ENCODE data around the gene GATB. TPM values are rescaled to one million over a fixed set of nuclear protein-coding genes. Genes with fewer than 3 reads are reported as not detected.

The GATB gene
- total RNA-seq, 3 donors from 2014 or later: 15.6 to 20.2 (median 17.2) TPM

DNA sequence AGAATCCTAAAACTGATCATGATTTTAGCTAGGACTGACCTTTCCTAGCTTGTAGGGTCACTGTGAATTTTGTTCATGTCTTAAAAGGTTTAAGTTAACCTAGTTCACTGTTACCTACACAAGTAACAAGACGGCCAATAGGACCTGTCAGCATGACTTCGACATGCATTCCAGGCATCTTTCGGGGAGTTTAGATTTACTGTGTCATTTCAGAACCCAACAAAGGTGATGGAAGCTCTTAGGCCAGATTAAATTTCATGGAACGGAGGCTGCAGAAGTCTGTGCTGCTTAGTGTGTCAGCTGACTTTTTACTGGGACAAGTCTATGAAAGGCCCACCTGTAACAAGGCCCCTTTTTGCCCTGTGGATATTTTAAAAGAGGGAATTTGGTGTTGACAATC, 93.1 kb downstream of the GATB start:
- no peak for ATAC-seq
- no peak overlapping the region for H3K4me3 ChIP-seq
- DNase-seq: no peak
- intact Hi-C loops (cut with DNase I, micrococcal nuclease): no loop called here
- TF ChIP-seq, protein P1, sequence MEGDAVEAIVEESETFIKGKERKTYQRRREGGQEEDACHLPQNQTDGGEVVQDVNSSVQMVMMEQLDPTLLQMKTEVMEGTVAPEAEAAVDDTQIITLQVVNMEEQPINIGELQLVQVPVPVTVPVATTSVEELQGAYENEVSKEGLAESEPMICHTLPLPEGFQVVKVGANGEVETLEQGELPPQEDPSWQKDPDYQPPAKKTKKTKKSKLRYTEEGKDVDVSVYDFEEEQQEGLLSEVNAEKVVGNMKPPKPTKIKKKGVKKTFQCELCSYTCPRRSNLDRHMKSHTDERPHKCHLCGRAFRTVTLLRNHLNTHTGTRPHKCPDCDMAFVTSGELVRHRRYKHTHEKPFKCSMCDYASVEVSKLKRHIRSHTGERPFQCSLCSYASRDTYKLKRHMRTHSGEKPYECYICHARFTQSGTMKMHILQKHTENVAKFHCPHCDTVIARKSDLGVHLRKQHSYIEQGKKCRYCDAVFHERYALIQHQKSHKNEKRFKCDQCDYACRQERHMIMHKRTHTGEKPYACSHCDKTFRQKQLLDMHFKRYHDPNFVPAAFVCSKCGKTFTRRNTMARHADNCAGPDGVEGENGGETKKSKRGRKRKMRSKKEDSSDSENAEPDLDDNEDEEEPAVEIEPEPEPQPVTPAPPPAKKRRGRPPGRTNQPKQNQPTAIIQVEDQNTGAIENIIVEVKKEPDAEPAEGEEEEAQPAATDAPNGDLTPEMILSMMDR (IDR thresholded peaks at IDR 0.05): no peak
- H3K36me3 ChIP-seq (ENCODE audit: low read depth): no peaks in the 10 kb centered on the region
- no peaks in the 10 kb centered on the region for H3K4me1 ChIP-seq (ENCODE audit: low read depth)
- no peaks in the 10 kb centered on the region for H3K9me3 ChIP-seq

DNA sequence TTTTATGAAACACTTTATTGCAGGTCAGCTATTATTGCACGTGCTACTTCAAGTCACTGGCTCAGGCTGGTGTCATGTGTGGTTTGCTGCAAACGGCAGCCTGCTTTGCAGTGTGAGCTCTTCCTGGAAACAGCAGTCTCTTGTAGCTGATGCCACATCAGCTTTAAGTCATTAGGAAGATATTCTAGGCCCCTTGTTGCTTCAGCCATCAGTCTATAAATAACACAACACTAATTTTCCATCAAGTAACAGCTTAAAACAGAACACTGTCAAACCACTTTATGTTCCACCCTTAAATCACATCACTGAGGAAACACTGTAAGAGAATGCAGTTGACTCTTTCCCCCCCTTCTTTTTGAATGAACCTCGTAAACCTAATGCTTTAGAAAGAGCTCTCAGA, 93.8 kb downstream of the GATB start:
- Histone ChIP-seq H3K9me3 (no peaks in the 10 kb centered on the region), H3K36me3 (ENCODE audit: low read depth) (no peaks in the 10 kb centered on the region), H3K4me1 (ENCODE audit: low read depth) (no peaks in the 10 kb centered on the region), H3K4me3 (no peak overlapping the region)
- intact Hi-C loops (cut with DNase I, micrococcal nuclease): no loop called here
- DNase-seq (no peak), ATAC-seq (no peak)
- TF ChIP-seq, protein P1 (IDR thresholded peaks at IDR 0.05): no peak

DNA sequence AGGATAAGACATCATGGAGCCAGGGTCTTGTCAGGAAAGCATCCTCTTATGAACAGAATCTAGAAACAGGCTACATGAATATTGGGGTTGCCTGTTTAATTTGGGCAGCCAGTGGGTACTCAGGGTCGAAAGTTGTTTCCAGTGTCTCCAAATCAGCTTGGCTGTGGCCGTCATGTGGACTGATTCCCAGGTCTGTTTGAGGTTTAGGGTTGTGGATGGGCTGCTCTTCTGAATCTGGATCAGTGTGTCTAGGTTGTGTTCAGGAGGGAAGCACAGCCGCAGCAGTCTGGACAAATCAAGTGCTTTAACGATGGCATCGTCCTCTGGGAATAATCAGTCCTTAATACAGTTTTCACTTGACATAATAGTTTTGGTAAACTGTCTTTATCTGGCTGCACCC, 94.3 kb downstream of the GATB start:
- TF ChIP-seq, protein P1 (IDR thresholded peaks at IDR 0.05): no peak
- Histone ChIP-seq H3K9me3 (no peaks in the 10 kb centered on the region), H3K4me1 (ENCODE audit: low read depth) (no peaks in the 10 kb centered on the region), H3K36me3 (ENCODE audit: low read depth) (no peaks in the 10 kb centered on the region), H3K4me3 (no peak overlapping the region)
- intact Hi-C loops (cut with DNase I, micrococcal nuclease): no loop called here
- DNase-seq: no peak
- no peak for ATAC-seq

DNA sequence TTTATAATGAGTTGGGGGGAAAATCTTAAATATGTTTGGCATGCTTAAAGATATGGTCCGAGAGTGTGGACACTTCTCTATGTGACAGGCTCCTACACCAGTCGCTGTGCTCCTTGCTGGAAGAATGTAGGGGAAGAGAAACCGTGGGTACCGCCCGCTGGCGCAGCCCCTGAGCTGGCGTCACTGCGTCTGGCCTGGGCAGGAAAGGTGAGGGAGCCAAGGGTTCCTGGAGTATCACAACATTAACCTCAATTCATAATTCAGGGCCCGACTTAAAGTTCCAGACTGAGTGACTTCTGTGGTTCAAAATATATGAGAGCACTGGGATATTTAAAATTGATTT, 95.1 kb downstream of the GATB start:
- no peak for DNase-seq
- Histone ChIP-seq H3K36me3 (ENCODE audit: low read depth) (no peaks in the 10 kb centered on the region), H3K4me3 (no peak overlapping the region), H3K4me1 (ENCODE audit: low read depth) (no peaks in the 10 kb centered on the region), H3K9me3 (no peaks in the 10 kb centered on the region)
- TF ChIP-seq, protein P1 (IDR thresholded peaks at IDR 0.05): no peak
- ATAC-seq: no peak
- intact Hi-C loops (cut with DNase I, micrococcal nuclease): no loop called here

DNA sequence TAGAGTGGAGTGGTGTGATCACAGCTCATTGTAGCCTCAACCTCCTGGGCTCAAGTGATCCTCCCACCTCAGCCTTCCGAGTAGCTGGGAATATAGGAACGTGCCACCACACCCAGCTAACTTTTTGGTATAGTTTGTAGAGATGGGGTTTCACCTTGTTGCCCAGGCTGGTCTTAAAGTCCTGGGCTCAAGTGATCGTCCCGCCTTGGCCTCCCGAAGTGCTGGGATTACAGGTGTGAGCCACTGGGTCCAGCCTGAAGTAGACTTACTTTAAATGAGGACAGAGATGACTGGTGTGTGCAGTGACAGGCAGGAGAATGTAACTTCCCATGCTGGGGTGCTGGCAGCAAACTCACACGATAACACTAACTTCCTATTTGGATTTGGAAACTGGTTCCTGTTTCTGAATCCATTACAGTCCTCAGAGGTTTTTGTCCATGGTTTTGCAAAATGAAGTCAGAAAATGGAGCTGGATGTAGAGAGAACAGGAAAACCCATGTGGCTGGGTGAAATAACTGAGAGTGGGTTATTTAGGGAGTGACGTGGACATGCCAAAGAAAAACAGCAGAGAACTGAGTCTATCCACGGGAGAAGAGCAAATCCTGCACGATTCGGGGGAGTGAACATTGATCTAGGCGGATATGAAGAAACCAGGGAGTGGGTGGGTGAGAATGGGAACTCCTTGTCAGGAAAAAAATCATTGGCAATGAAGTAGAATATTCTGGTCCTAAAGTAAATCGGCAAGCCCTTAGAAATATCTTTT, 95.6 kb downstream of the GATB start:
- intact Hi-C loops (cut with DNase I, micrococcal nuclease): no loop called here
- no peak for DNase-seq

More for the DNA sequence above, 95.6 kb downstream of the GATB start:
- no peak for ATAC-seq
- Histone ChIP-seq H3K9me3 (no peaks in the 10 kb centered on the region), H3K4me3 (no peak overlapping the region), H3K36me3 (ENCODE audit: low read depth) (no peaks in the 10 kb centered on the region), H3K4me1 (ENCODE audit: low read depth) (no peaks in the 10 kb centered on the region)
- TF ChIP-seq, protein P1 (IDR thresholded peaks at IDR 0.05): no peak
